LNCAP (cell line): ENCODE results near the gene BARHL1.

Experiments
- CTCF ChIP-seq: fragments of 450-650 bp; IDR thresholded peaks from 2 replicates; pipeline ENCODE4 v1.5.1; 2017; ENCODE audit warnings: mild to moderate bottlenecking

BARHL1 gene

GRCh38 chr9:132606066-132606465 is 23.7 kb downstream of the BARHL1 start:
- no peak for TF ChIP-seq CTCF

- no peak for TF ChIP-seq CTCF
Measured at GRCh38 chr9:132609184-132609583, 26.8 kb downstream of the BARHL1 start.

- TF ChIP-seq CTCF: no peak
Measured at GRCh38 chr9:132609829-132610228, 27.4 kb downstream of the BARHL1 start.

GRCh38 chr9:132610661-132611060 is 28.3 kb downstream of the BARHL1 start:
- TF ChIP-seq CTCF: no peak

GRCh38 chr9:132614324-132614723 is 31.9 kb downstream of the BARHL1 start:
- TF ChIP-seq CTCF: no peak

GRCh38 chr9:132615774-132616173 is 33.4 kb downstream of the BARHL1 start:
- no peak for TF ChIP-seq CTCF

GRCh38 chr9:132616725-132617124 is 34.3 kb downstream of the BARHL1 start:
- no peak for TF ChIP-seq CTCF

GRCh38 chr9:132622159-132622558 is 39.8 kb downstream of the BARHL1 start:
- no peak for TF ChIP-seq CTCF
